ENCODE measurements around the gene DHRS2.
"Not testable (repeated sequence)": the region's sequence is repeated elsewhere in the genome, so short reads cannot be mapped to it uniquely, and the experiment has no call there.

DHRS2 gene

GRCh38 chr14:23636317-23637211, at the start of gene DHRS2:
Gene DHRS2, plus strand, starts transcription at chr14:23636364. Its CDS starts 2,501 bp downstream, at chr14:23638865.
- DNase-seq, result no peak

GRCh38 chr14:23588884-23589598, 47.1 kb upstream of the DHRS2 start:
- peak; percentile 88 for DNase-seq

- no peak for DNase-seq
Observed at GRCh38 chr14:23589606-23590005, 46.6 kb upstream of the DHRS2 start.

GRCh38 chr14:23590198-23590597, 46.0 kb upstream of the DHRS2 start:
- DNase-seq, result no peak

GRCh38 chr14:23594191-23594590, 42.0 kb upstream of the DHRS2 start:
- not testable (repeated sequence) for DNase-seq

GRCh38 chr14:23600322-23600707, 35.8 kb upstream of the DHRS2 start:
- DNase-seq, result no peak

GRCh38 chr14:23600806-23601205, 35.4 kb upstream of the DHRS2 start:
- no peak for DNase-seq

GRCh38 chr14:23601424-23601823, 34.7 kb upstream of the DHRS2 start:
- no peak for DNase-seq

GRCh38 chr14:23601845-23602180, 34.4 kb upstream of the DHRS2 start:
- no peak for DNase-seq

GRCh38 chr14:23602181-23603095, 33.7 kb upstream of the DHRS2 start:
- DNase-seq, result no peak

- DNase-seq, result no peak
Observed at GRCh38 chr14:23603103-23603502, 33.1 kb upstream of the DHRS2 start.

- DNase-seq, result no peak
Observed at GRCh38 chr14:23604148-23604547, 32.0 kb upstream of the DHRS2 start.

- DNase-seq, result no peak
Observed at GRCh38 chr14:23604675-23605170, 31.4 kb upstream of the DHRS2 start.

- DNase-seq, result no peak
Observed at GRCh38 chr14:23605931-23606585, 30.1 kb upstream of the DHRS2 start.

- DNase-seq, result no peak
Observed at GRCh38 chr14:23608454-23608853, 27.7 kb upstream of the DHRS2 start.

- DNase-seq, result no peak
Observed at GRCh38 chr14:23609001-23609400, 27.2 kb upstream of the DHRS2 start.

GRCh38 chr14:23609411-23610089, 26.6 kb upstream of the DHRS2 start:
- not testable (repeated sequence) for DNase-seq

GRCh38 chr14:23610090-23610814, 25.9 kb upstream of the DHRS2 start:
- no peak for DNase-seq

GRCh38 chr14:23610815-23611289, 25.3 kb upstream of the DHRS2 start:
- DNase-seq, result no peak

- no peak for DNase-seq
Observed at GRCh38 chr14:23612354-23612732, 23.8 kb upstream of the DHRS2 start.

GRCh38 chr14:23612802-23613201, 23.4 kb upstream of the DHRS2 start:
- DNase-seq, result no peak
